Neuronal stem cell (in vitro differentiated cells): ENCODE measurements around the gene MED15.

ENCODE experiments used
- DNase-seq: peaks from one replicate; pipeline ENCODE4 v3.0.0-alpha.2; 2013; ENCODE audit warnings: low spot score
- H2AFZ ChIP-seq: one replicate; pipeline ENCODE4 v1.6.1; 2013; ENCODE audit warnings: mild to moderate bottlenecking, low read length, inconsistent platforms
- H2AK5ac ChIP-seq: 2 replicates; pipeline ENCODE4 v1.6.1; 2013; ENCODE audit warnings: low read depth, mild to moderate bottlenecking, inconsistent platforms, low read length, moderate library complexity, mixed read lengths
- H2BK120ac ChIP-seq: 2 replicates; pipeline ENCODE4 v1.6.1; 2013; ENCODE audit warnings: low read depth, mild to moderate bottlenecking, inconsistent platforms, low read length, moderate library complexity, mixed read lengths
- H2BK12ac ChIP-seq: one replicate; pipeline ENCODE4 v1.6.1; 2013; ENCODE audit warnings: low read length, inconsistent platforms
- H2BK15ac ChIP-seq: 2 replicates; pipeline ENCODE4 v1.6.1; 2013; ENCODE audit warnings: mild to moderate bottlenecking, low read length, inconsistent platforms, mixed read lengths
- H2BK5ac ChIP-seq: one replicate; pipeline ENCODE4 v1.6.1; 2013; ENCODE audit warnings: inconsistent platforms, mild to moderate bottlenecking, low read length, moderate library complexity
- H3K14ac ChIP-seq: one replicate; pipeline ENCODE4 v1.6.1; 2013; ENCODE audit warnings: low read length, inconsistent platforms
- H3K18ac ChIP-seq: 2 replicates; pipeline ENCODE4 v1.6.1; 2013; ENCODE audit warnings: low read length, inconsistent platforms
- H3K23ac ChIP-seq: 2 replicates; pipeline ENCODE4 v1.6.1; 2013; ENCODE audit warnings: low read depth, mild to moderate bottlenecking, mixed read lengths, low read length, inconsistent platforms; ENCODE audit not compliant: poor library complexity
- H3K27ac ChIP-seq: replicated peaks from 3 replicates; pipeline ENCODE4 v1.5.1; 2013; ENCODE audit warnings: low read length, inconsistent platforms
- H3K27me3 ChIP-seq, 3 experiments: 2 replicates each; pipeline ENCODE4 v1.6.1; 2013; ENCODE audit warnings: low read length in 3 of 3, mild to moderate bottlenecking in 2 of 3, inconsistent platforms in 1 of 3, low read depth in 1 of 3, mixed read lengths in 1 of 3, moderate library complexity in 1 of 3; ENCODE audit not compliant: control insufficient read depth in 3 of 3, insufficient read depth in 3 of 3
- H3K36me3 ChIP-seq, 2 donors: replicated peaks in 1 of 2; 2 replicates each; pipeline ENCODE4 v1.6.1; 2013; ENCODE audit warnings: low read length in 2 of 2; ENCODE audit not compliant: control insufficient read depth in 2 of 2, insufficient read depth in 2 of 2
- H3K4ac ChIP-seq: 2 replicates; pipeline ENCODE4 v1.6.1; 2013; ENCODE audit warnings: inconsistent platforms, mild to moderate bottlenecking, low read length, moderate library complexity
- H3K4me1 ChIP-seq, 2 donors: 1 replicate in 1 of 2; 2 replicates in 1 of 2; pipeline ENCODE4 v1.6.1; 2013; ENCODE audit warnings: low read length in 2 of 2, low read depth in 1 of 2; ENCODE audit not compliant: control insufficient read depth in 2 of 2, insufficient read depth in 1 of 2
- H3K4me2 ChIP-seq: one replicate; pipeline ENCODE4 v1.6.1; 2013; ENCODE audit warnings: mild to moderate bottlenecking, low read length, inconsistent platforms; ENCODE audit not compliant: insufficient read depth, poor library complexity, severe bottlenecking
- H3K4me3 ChIP-seq, 2 donors: 2 replicates each; pipeline ENCODE4 v1.5.1; 2013; ENCODE audit warnings: low read length in 2 of 2, mild to moderate bottlenecking in 2 of 2, inconsistent platforms in 1 of 2, moderate library complexity in 1 of 2
- H3K79me1 ChIP-seq: one replicate; pipeline ENCODE4 v1.6.1; 2013; ENCODE audit warnings: low read depth, mild to moderate bottlenecking, inconsistent platforms, low read length, moderate library complexity
- H3K9ac ChIP-seq: one replicate; pipeline ENCODE4 v1.6.1; 2013; ENCODE audit warnings: mild to moderate bottlenecking, low read depth, low read length, inconsistent platforms; ENCODE audit not compliant: poor library complexity
- H3K9me3 ChIP-seq, 2 donors: replicated peaks in 1 of 2; 2 replicates each; pipeline versions ENCODE3 to v1.6.1; 2013; ENCODE audit warnings: low read length in 2 of 2, mild to moderate bottlenecking in 2 of 2, inconsistent platforms in 1 of 2, low read depth in 1 of 2, mixed read lengths in 1 of 2, moderate library complexity in 1 of 2; ENCODE audit not compliant: control insufficient read depth in 2 of 2, insufficient read depth in 1 of 2
- H4K8ac ChIP-seq: one replicate; pipeline ENCODE4 v1.6.1; 2013; ENCODE audit warnings: low read depth, mild to moderate bottlenecking, inconsistent platforms, low read length, moderate library complexity
- H4K91ac ChIP-seq: one replicate; pipeline ENCODE4 v1.6.1; 2013; ENCODE audit warnings: low read length, low read depth, mild to moderate bottlenecking, inconsistent platforms; ENCODE audit not compliant: poor library complexity
- WGBS, 2 donors: extraction: QIAGEN DNeasy Blood & Tissue Kit; methylation state at CpG; one replicate each; pipeline ENCODE4 v1.1.7; 2013; ENCODE audit warnings: missing lambda C conversion rate in 2 of 2, mixed read lengths in 1 of 2; ENCODE audit not compliant: insufficient read length in 2 of 2, insufficient replicate concordance in 1 of 2; ENCODE audit errors: extremely low coverage in 2 of 2; 5-methylcytosine and 5-hydroxymethylcytosine counted together

Gene MED15

DNA sequence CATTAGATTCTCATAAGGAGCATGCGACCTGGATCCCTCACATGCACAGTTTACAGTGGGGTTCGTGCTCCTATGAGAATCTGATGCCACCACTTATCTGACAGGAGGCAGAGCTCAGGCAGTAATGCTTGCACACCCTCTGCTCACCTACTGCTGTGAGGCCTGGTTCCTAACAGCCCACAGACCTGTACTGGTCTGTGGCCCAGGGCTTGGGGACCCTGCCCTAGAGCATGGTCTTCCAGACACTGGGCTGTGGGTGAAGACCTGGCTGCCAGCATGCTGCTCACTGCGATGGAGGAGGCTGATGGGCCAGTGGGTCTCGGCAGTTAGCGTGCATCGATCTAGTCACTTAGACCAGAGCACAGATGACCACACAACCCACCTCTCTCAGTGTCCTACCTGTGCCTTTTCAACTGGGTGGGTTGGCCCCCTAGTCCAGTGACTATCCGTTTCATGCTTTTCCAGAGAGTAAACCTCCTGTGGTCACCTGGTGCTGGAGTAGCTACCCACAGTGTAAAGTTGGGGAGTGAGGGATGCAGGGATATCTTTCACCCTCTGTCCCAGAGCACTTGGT, 21.1 kb downstream of the MED15 start:
- H2BK5ac ChIP-seq, result no peak overlapping the region
- peaks cover 16% of the 10 kb centered on the region for H3K79me1 ChIP-seq
- H3K27me3 ChIP-seq, result no peaks in the 10 kb centered on the region
- DNase-seq, result no peak
- H3K27ac ChIP-seq, result no peak overlapping the region
- H3K4me2 ChIP-seq, result no peak overlapping the region
- no peak overlapping the region for H2BK120ac ChIP-seq
- H3K18ac ChIP-seq, result no peak overlapping the region
- no peak overlapping the region for H2AFZ ChIP-seq
- no peak overlapping the region for H2AK5ac ChIP-seq
- peaks cover 9 to 50% of the 10 kb centered on the region in 2 donors for H3K36me3 ChIP-seq
- no peak overlapping the region for H4K91ac ChIP-seq
- peaks cover 5 to 9% of the 10 kb centered on the region in 2 donors for H3K9me3 ChIP-seq
- H2BK15ac ChIP-seq, result no peak overlapping the region
- H3K4ac ChIP-seq, result no peak overlapping the region
- no peak overlapping the region for H4K8ac ChIP-seq
- H3K23ac ChIP-seq, result peak overlapping the region; percentile 58
- peak overlapping the region in 1 of 2 donors; percentile 22 for H3K4me3 ChIP-seq
- no CpG with 5 or more reads among the region's 7 CpGs for WGBS, 2 donors
- H3K9ac ChIP-seq, result no peak overlapping the region
- H3K4me1 ChIP-seq, result peaks cover 21 to 34% of the 10 kb centered on the region in 2 donors
- H2BK12ac ChIP-seq, result no peak overlapping the region
- H3K14ac ChIP-seq, result no peak overlapping the region

- H3K36me3 ChIP-seq, result peaks cover 12 to 58% of the 10 kb centered on the region in 2 donors
Observed at GRCh38 chr22:20530368-20531153, 23.2 kb downstream of the MED15 start.

DNA sequence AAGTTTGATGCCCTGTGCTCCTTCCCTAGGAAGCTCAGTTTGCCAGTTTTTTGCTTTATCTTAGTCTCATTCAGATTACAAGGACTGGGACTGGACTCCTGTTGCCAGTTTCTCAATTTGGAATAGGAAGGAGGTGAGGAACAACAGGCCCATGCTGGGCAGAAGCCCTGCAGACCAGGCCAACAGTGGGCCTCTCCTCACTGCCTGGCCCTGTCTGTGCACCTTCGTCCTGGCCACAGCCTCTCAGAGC, 23.7 kb downstream of the MED15 start:
- no peak overlapping the region for H2AFZ ChIP-seq
- H3K4me1 ChIP-seq, result peaks cover 21 to 34% of the 10 kb centered on the region in 2 donors
- H3K9me3 ChIP-seq, result peaks cover 5 to 9% of the 10 kb centered on the region in 2 donors
- peak overlapping the region; percentile 56 for H4K91ac ChIP-seq
- H2BK5ac ChIP-seq, result no peak overlapping the region
- peak overlapping the region; percentile 61 for H3K14ac ChIP-seq
- no peak overlapping the region for H2BK12ac ChIP-seq
- H3K23ac ChIP-seq, result peak overlapping the region; percentile 57
- peaks cover 12 to 55% of the 10 kb centered on the region in 2 donors for H3K36me3 ChIP-seq
- H3K79me1 ChIP-seq, result peaks cover 23% of the 10 kb centered on the region
- H3K4me2 ChIP-seq, result no peak overlapping the region
- peak overlapping the region; percentile 54 for H3K18ac ChIP-seq
- no CpG with 5 or more reads among the region's 1 CpG for WGBS, 2 donors
- no peak for DNase-seq
- no peak overlapping the region for H2BK15ac ChIP-seq
- H3K27ac ChIP-seq, result peak overlapping the region; percentile 26
- no peak overlapping the region for H3K4ac ChIP-seq
- H3K9ac ChIP-seq, result peak overlapping the region; percentile 1
- no peak overlapping the region for H2AK5ac ChIP-seq
- no peak overlapping the region for H4K8ac ChIP-seq
- H3K4me3 ChIP-seq, result no peak overlapping the region
- no peaks in the 10 kb centered on the region for H3K27me3 ChIP-seq
- H2BK120ac ChIP-seq, result no peak overlapping the region

More at GRCh38 chr22:20530368-20531153, 23.2 kb downstream of the MED15 start:
- no CpG with 5 or more reads among the region's 15 CpGs for WGBS, 2 donors
- no peak overlapping the region for H2AFZ ChIP-seq
- DNase-seq, result no peak
- no peak overlapping the region for H4K8ac ChIP-seq
- no peak overlapping the region for H2AK5ac ChIP-seq
- H3K9ac ChIP-seq, result no peak overlapping the region
- no peaks in the 10 kb centered on the region for H3K27me3 ChIP-seq
- peaks cover 23% of the 10 kb centered on the region for H3K79me1 ChIP-seq
- H3K14ac ChIP-seq, result peak overlapping the region; percentile 60
- H3K9me3 ChIP-seq, result peaks cover 5 to 9% of the 10 kb centered on the region in 2 donors
- H3K4me3 ChIP-seq, result no peak overlapping the region
- H3K27ac ChIP-seq, result peak overlapping the region; percentile 26
- H3K4me2 ChIP-seq, result no peak overlapping the region
- H3K18ac ChIP-seq, result peak overlapping the region; percentile 71
- peak overlapping the region; percentile 4 for H2BK120ac ChIP-seq
- H4K91ac ChIP-seq, result peak overlapping the region; percentile 56
- no peak overlapping the region for H3K4ac ChIP-seq
- peak overlapping the region; percentile 24 for H2BK12ac ChIP-seq
- no peak overlapping the region for H2BK5ac ChIP-seq
- H3K23ac ChIP-seq, result peak overlapping the region; percentile 57
- peaks cover 21 to 34% of the 10 kb centered on the region in 2 donors for H3K4me1 ChIP-seq
- no peak overlapping the region for H2BK15ac ChIP-seq

DNA sequence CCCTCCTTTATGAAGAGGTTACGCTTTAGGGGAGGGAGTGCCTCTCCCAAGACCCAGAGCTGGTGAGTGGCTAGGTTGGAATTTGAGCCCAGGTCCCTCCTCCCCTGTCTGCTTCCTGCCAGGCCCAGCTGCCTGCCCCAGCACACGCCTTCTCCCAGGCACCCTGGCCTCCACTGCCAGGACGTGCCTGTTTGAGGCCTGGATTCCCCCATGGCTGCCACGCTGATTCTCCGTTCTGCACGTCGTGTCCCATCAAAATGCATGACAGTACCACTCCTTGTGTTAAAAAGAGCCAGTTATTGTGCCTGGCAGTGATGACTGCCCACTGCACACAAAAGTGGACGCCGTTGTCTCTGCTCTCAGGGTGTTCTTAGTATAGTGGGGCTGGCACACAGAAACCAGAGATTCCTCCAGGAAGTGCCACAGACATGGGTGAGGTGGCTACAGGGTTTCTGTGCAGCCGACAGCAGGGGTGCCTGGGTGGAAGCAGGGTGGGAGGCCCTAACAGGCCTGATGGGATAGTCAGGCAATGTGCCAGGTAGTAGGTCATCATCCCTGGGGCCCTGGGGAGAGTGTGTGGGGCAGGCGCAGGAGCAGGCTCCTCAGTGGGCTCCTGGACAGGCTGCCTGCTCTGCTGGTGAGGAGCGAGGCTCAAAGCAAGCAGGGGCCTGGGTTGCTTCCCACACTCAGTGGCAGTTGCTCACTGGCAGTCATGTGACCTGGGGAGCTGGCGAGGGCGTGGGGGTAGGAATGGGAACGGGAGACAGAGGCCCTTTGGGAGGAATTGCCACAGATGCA, 24.2 kb downstream of the MED15 start:
- Histone ChIP-seq H3K4ac (no peak overlapping the region), H3K9me3 (peaks cover 5 to 9% of the 10 kb centered on the region in 2 donors), H2AFZ (no peak overlapping the region), H3K18ac (peak overlapping the region; percentile 54), H2BK15ac (no peak overlapping the region), H3K27me3 (no peaks in the 10 kb centered on the region), H3K4me1 (peaks cover 21 to 34% of the 10 kb centered on the region in 2 donors), H4K91ac (no peak overlapping the region), H3K79me1 (peaks cover 23% of the 10 kb centered on the region), H2BK12ac (no peak overlapping the region), H3K9ac (peak overlapping the region; percentile 1), H3K27ac (peak overlapping the region; percentile 26), H3K4me2 (no peak overlapping the region), H2BK120ac (no peak overlapping the region), H2AK5ac (no peak overlapping the region), H3K14ac (peak overlapping the region; percentile 61), H3K23ac (peak overlapping the region; percentile 4), H2BK5ac (no peak overlapping the region), H4K8ac (no peak overlapping the region), H3K4me3 (no peak overlapping the region), H3K36me3 (peaks cover 12 to 54% of the 10 kb centered on the region in 2 donors)
- DNase-seq, result no peak
- no CpG with 5 or more reads among the region's 15 CpGs for WGBS, 2 donors
